GM06990 (cell line): ENCODE data around the gene RXRA.

Source experiments
- DNase-seq: peaks from one replicate; pipeline ENCODE4 v3.0.0-alpha.2; 2011; ENCODE audit not compliant: insufficient read length; ENCODE audit errors: extremely low read depth
- H3K27me3 ChIP-seq: replicated peaks from 2 replicates; pipeline ENCODE4 v1.6.0; 2011; ENCODE audit warnings: low read length; ENCODE audit not compliant: control insufficient read depth, insufficient read depth
- H3K36me3 ChIP-seq: 2 replicates; pipeline ENCODE4 v1.5.1; 2011; ENCODE audit warnings: low read length; ENCODE audit not compliant: control insufficient read depth, insufficient read depth
- H3K4me3 ChIP-seq: replicated peaks from 2 replicates; pipeline ENCODE4 v1.5.1; 2011; ENCODE audit warnings: low read depth, mild to moderate bottlenecking, control low read depth, low read length
- TF ChIP-seq, protein P1 (sequence below): IDR thresholded peaks from 2 replicates; pipeline ENCODE4 v1.5.1; 2011; ENCODE audit warnings: low read length, control low read depth, mild to moderate bottlenecking, inconsistent platforms; ENCODE audit not compliant: insufficient read depth, poor library complexity, severe bottlenecking

RXRA gene

GRCh38 chr9:134361426-134361825, 35.2 kb downstream of the RXRA start:
- no peak for DNase-seq
- TF ChIP-seq, protein P1, sequence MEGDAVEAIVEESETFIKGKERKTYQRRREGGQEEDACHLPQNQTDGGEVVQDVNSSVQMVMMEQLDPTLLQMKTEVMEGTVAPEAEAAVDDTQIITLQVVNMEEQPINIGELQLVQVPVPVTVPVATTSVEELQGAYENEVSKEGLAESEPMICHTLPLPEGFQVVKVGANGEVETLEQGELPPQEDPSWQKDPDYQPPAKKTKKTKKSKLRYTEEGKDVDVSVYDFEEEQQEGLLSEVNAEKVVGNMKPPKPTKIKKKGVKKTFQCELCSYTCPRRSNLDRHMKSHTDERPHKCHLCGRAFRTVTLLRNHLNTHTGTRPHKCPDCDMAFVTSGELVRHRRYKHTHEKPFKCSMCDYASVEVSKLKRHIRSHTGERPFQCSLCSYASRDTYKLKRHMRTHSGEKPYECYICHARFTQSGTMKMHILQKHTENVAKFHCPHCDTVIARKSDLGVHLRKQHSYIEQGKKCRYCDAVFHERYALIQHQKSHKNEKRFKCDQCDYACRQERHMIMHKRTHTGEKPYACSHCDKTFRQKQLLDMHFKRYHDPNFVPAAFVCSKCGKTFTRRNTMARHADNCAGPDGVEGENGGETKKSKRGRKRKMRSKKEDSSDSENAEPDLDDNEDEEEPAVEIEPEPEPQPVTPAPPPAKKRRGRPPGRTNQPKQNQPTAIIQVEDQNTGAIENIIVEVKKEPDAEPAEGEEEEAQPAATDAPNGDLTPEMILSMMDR = no peak
- no peaks in the 10 kb centered on the region for H3K36me3 ChIP-seq

DNA sequence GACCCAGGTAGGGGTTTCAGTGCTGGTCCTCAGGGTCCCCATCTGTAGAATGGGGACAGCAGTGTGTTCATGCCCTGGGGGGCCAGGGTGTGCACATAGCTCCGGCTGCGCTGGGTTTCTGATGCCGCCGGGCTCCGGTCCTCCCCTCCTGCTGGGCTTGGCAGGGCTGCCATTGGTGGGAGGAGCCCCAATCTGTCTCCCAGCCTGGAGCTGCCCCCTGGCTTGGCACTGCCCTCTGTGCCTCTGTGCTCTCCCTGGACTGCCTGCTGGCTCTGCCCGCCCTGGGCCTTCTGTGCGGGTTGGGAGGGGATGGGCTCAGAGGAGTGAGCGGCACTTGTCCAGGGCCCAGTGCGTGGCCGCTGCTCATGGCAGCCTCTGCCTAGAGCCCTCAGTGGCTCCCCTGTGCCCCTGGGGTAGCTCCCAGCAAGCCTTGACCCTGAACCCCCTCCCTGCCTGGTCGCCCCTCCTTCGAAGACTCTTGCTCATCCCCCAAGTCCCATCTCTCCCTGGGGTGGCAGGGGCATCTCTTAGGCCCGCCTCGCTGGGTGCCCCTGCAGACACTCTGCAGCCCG, 35.7 kb downstream of the RXRA start:
- no peaks in the 10 kb centered on the region for H3K27me3 ChIP-seq
- no peaks in the 10 kb centered on the region for H3K36me3 ChIP-seq
- TF ChIP-seq, protein P1 = no peak
- H3K4me3 ChIP-seq = no peak overlapping the region
- no peak for DNase-seq

More at GRCh38 chr9:134361426-134361825, 35.2 kb downstream of the RXRA start:
- Histone ChIP-seq H3K4me3 (no peak overlapping the region), H3K27me3 (no peaks in the 10 kb centered on the region)

DNA sequence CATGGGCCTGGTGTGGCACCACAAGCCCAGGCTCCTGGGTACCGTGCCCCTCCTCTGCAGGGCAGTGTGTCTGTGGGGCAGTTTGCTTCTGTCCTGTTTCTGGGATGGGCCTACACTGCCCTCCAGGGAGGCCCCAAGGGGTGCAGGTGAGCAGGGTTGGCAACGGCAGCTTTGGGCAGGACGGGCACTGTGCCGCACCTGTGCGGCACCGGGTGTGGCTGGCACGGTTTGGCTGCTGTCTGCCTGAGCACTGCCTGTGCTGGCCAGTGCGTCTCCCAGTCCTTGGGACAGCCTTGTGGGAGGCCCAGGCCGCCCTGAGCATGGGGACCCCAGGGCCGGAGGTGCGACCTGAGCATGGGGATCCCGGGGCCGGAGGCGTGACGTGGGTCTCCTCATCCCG, 37.2 kb downstream of the RXRA start:
- TF ChIP-seq, protein P1 = no peak
- H3K36me3 ChIP-seq = no peaks in the 10 kb centered on the region
- no peaks in the 10 kb centered on the region for H3K27me3 ChIP-seq
- no peak for DNase-seq
- H3K4me3 ChIP-seq = no peak overlapping the region

- no peaks in the 10 kb centered on the region for H3K36me3 ChIP-seq
- H3K4me3 ChIP-seq = no peak overlapping the region
- no peaks in the 10 kb centered on the region for H3K27me3 ChIP-seq
- DNase-seq = no peak
- TF ChIP-seq, protein P1 = peak; percentile 46
Observed at GRCh38 chr9:134364391-134365114, 38.3 kb downstream of the RXRA start.

DNA sequence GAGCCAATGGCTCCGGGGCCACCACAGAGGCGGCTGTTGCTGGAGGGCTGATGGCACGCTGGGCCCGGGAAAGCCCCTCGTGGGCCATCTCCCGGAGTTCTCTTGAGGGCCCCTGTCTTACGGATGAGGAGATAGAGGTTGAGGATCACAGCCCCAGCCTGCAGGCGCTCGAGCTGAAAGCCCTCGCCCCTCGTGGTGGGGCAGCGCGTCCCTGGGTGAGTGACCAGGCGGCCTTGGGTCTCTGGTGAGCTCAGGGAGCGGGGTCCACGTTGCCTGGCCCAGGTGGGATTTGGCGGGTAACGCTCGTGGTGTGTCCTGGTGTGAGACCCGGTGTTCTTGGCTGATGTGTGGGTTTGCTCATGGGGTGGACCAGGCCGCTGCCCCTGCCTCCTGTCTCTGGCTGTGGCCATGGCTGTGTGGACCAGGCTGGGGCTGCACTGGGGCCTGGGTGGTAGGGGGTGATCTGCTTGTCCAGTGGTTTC, 38.9 kb downstream of the RXRA start:
- Histone ChIP-seq H3K36me3 (no peaks in the 10 kb centered on the region), H3K4me3 (no peak overlapping the region), H3K27me3 (no peaks in the 10 kb centered on the region)
- DNase-seq = no peak
- TF ChIP-seq, protein P1 = no peak

DNA sequence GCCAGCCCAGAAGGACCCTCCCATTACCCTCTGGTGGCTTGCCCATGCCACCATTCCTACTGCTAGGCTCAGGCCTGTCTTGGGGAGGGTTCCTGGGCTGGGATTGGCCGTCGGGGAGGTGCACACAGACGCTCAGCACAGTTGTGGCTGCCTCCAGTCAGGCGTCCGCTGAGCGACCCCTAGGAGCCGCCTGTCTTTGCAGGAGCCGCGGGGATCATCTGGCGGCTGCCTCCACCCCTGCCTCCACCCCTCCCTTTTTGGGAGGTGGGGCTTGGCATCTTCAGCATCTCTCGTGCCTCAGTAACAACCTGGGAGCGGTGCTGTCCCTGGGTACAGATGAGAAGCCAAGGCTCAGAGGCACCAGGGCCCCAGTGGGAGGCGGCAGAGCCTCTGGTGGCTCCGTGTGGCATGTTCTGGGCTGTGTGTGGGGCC, 39.6 kb downstream of the RXRA start:
- DNase-seq = no peak
- H3K4me3 ChIP-seq = no peak overlapping the region
- no peaks in the 10 kb centered on the region for H3K27me3 ChIP-seq
- TF ChIP-seq, protein P1 = no peak
- H3K36me3 ChIP-seq = no peaks in the 10 kb centered on the region
